ENCODE data around the gene TP53BP1. TPM values are rescaled to one million over a fixed set of nuclear protein-coding genes. Genes with fewer than 3 reads are reported as not detected.

Gene TP53BP1
- total and polyA plus RNA-seq, 11 donors, result 7.4 to 34.4 (median 27.4) TPM

GRCh38 chr15:43511012-43511885 is 18.3 kb upstream of the TP53BP1 start:
- TF ChIP-seq, protein P1, sequence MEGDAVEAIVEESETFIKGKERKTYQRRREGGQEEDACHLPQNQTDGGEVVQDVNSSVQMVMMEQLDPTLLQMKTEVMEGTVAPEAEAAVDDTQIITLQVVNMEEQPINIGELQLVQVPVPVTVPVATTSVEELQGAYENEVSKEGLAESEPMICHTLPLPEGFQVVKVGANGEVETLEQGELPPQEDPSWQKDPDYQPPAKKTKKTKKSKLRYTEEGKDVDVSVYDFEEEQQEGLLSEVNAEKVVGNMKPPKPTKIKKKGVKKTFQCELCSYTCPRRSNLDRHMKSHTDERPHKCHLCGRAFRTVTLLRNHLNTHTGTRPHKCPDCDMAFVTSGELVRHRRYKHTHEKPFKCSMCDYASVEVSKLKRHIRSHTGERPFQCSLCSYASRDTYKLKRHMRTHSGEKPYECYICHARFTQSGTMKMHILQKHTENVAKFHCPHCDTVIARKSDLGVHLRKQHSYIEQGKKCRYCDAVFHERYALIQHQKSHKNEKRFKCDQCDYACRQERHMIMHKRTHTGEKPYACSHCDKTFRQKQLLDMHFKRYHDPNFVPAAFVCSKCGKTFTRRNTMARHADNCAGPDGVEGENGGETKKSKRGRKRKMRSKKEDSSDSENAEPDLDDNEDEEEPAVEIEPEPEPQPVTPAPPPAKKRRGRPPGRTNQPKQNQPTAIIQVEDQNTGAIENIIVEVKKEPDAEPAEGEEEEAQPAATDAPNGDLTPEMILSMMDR (IDR thresholded peaks at IDR 0.05), result peak in 3 of 12 donors; percentile 13 to 35 (median 28)
- no peak for TF ChIP-seq POLR2A (IDR thresholded peaks at IDR 0.05)
- H3K36me3 ChIP-seq, result no peaks in the 10 kb centered on the region
- H3K4me3 ChIP-seq, result peak overlapping the region; percentile 44 to 74 (median 63)
- peaks cover 0 to 60% (median 42%) of the 10 kb centered on the region in 12 donors for H3K4me1 ChIP-seq
- intact Hi-C loops (cut with DNase I), result loop anchor here in 4 of 10 donors (2.0 to 10.0 kb wide), 3 partner anchors 18 to 69 kb away; partner anchors contain the start of gene TP53BP1 (in 2 of the 4)
- peak overlapping the region in 8 of 12 donors; percentile 16 to 95 (median 92) for H3K27ac ChIP-seq
- 7 to 13% (median 9%) methylated on average over 27 to 39 of the region's 39 CpGs for WGBS, 4 donors
- H3K9me3 ChIP-seq, result no peaks in the 10 kb centered on the region
- H3K27me3 ChIP-seq, result no peaks in the 10 kb centered on the region
- DNase-seq (no peak), ATAC-seq (peak in 1 of 4 donors; percentile 1)

- intact Hi-C loops (cut with DNase I), result loop anchor here in 6 of 10 donors (1.0 to 10.0 kb wide), 4 partner anchors 17 to 68 kb away; partner anchors contain the start of gene TP53BP1 (in 5 of the 6)
- Histone ChIP-seq H3K27me3 (no peaks in the 10 kb centered on the region), H3K27ac (peak overlapping the region; percentile 86 to 96 (median 92)), H3K36me3 (no peaks in the 10 kb centered on the region), H3K9me3 (no peaks in the 10 kb centered on the region), H3K4me1 (peaks cover 0 to 52% (median 34%) of the 10 kb centered on the region in 12 donors), H3K4me3 (peak overlapping the region; percentile 44 to 74 (median 63))
- whole genome bisulfite sequencing, 4 donors, result 0 to 1% (median 0%) methylated on average over 30 to 41 of the region's 41 CpGs
- ATAC-seq, result peak; percentile 98
- TF ChIP-seq, protein P1 (IDR thresholded peaks at IDR 0.05), result peak in 10 of 12 donors; percentile 35 to 63 (median 50)
- peak; percentile 57 to 80 for TF ChIP-seq POLR2A (IDR thresholded peaks at IDR 0.05)
- DNase-seq, result peak; percentile 98 to 100 (median 99)
Observed at GRCh38 chr15:43510200-43511011, 17.4 kb upstream of the TP53BP1 start.

DNA sequence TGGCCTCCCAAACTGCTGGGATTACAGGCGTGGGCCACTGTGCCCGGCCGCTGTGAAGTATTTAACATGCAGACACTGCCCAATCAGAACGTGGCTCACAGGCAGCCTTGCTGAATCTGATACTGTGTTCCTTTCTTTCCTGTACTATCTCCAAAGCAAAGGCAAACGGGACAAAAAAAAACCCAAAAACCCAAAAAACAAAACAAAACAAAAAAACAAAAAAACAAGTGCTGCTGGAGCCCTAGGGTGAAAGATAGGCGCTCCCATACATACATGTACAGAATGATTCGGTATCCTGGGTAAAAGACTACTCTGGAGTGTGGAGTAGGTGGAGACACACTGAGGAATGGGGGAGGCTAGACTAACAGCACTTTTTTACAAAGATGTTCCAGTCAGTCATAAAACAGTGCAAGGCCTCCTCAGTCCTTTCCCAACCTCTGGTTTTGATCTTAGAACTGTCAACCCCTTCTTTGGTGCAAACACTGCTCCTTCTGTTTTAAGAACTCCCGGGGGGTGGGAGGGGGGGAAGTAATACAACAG is 16.8 kb upstream of the TP53BP1 start:
- no peaks in the 10 kb centered on the region for H3K36me3 ChIP-seq
- ATAC-seq (peak in 1 of 4 donors; percentile 0), DNase-seq (peak in 1 of 5 donors; percentile 50)
- peaks cover 0 to 46% (median 31%) of the 10 kb centered on the region in 12 donors for H3K4me1 ChIP-seq
- peak overlapping the region in 10 of 12 donors; percentile 44 to 74 (median 63) for H3K4me3 ChIP-seq
- H3K9me3 ChIP-seq, result no peaks in the 10 kb centered on the region
- no peak for TF ChIP-seq POLR2A (IDR thresholded peaks at IDR 0.05)
- TF ChIP-seq, protein P1 (IDR thresholded peaks at IDR 0.05), result no peak
- H3K27ac ChIP-seq, result peak overlapping the region; percentile 86 to 96 (median 92)
- WGBS, 4 donors, result 26 to 36% (median 30%) methylated on average over 8 of the region's 8 CpGs
- intact Hi-C loops (cut with DNase I), result loop anchor here in 7 of 10 donors (1.0 to 10.0 kb wide), 5 partner anchors 15 to 67 kb away; partner anchors contain the start of gene TP53BP1 (in 5 of the 7)
- H3K27me3 ChIP-seq, result no peaks in the 10 kb centered on the region

All from heart left ventricle (tissue), 16 donors.